Mesenchymal stem cell (in vitro differentiated cells and primary cell): Measurements from ENCODE around the gene ASB14.

Experiments used
- DNase-seq: peaks from one replicate; pipeline ENCODE4 v3.0.0-alpha.2; 2013
- H2AFZ ChIP-seq: one replicate; pipeline ENCODE4 v1.6.1; 2013; ENCODE audit warnings: low read depth, mild to moderate bottlenecking, control low read depth, inconsistent platforms, low read length, moderate library complexity
- H2AK5ac ChIP-seq: 2 replicates; pipeline ENCODE4 v1.6.1; 2013; ENCODE audit warnings: low read length, moderate library complexity, mild to moderate bottlenecking, inconsistent platforms; ENCODE audit not compliant: severe bottlenecking
- H2BK120ac ChIP-seq: one replicate; pipeline ENCODE4 v1.6.1; 2013; ENCODE audit warnings: low read depth, mild to moderate bottlenecking, inconsistent platforms, low read length, moderate library complexity
- H2BK12ac ChIP-seq, 2 experiments: one replicate each; pipeline ENCODE4 v1.6.1; 2013; ENCODE audit warnings: inconsistent platforms in 2 of 2, low read length in 2 of 2, mild to moderate bottlenecking in 2 of 2, moderate library complexity in 2 of 2, control low read depth in 1 of 2
- H2BK15ac ChIP-seq: one replicate; pipeline ENCODE4 v1.6.1; 2013; ENCODE audit warnings: mild to moderate bottlenecking, low read depth, inconsistent platforms; ENCODE audit not compliant: poor library complexity, severe bottlenecking
- H2BK5ac ChIP-seq: 2 replicates; pipeline ENCODE4 v1.6.1; 2013; ENCODE audit warnings: low read depth, mild to moderate bottlenecking, low read length, control low read depth, inconsistent platforms; ENCODE audit not compliant: poor library complexity, severe bottlenecking
- H3K14ac ChIP-seq, 2 experiments: one replicate each; pipeline ENCODE4 v1.6.1; 2013; ENCODE audit warnings: inconsistent platforms in 2 of 2, low read length in 2 of 2, control low read depth in 1 of 2, mild to moderate bottlenecking in 1 of 2, moderate library complexity in 1 of 2
- H3K18ac ChIP-seq, 2 experiments: one replicate each; pipeline ENCODE4 v1.6.1; 2013; ENCODE audit warnings: inconsistent platforms in 2 of 2, low read length in 2 of 2, control low read depth in 1 of 2, low read depth in 1 of 2, mild to moderate bottlenecking in 1 of 2
- H3K23ac ChIP-seq, 2 experiments: one replicate each; pipeline ENCODE4 v1.6.1; 2013; ENCODE audit warnings: inconsistent platforms in 2 of 2, low read length in 2 of 2, mild to moderate bottlenecking in 2 of 2, moderate library complexity in 2 of 2, control low read depth in 1 of 2
- H3K27ac ChIP-seq: 2 replicates; pipeline ENCODE4 v1.5.1; 2013; ENCODE audit warnings: mild to moderate bottlenecking, moderate library complexity, low read length, control low read depth, inconsistent platforms; ENCODE audit not compliant: poor library complexity, severe bottlenecking
- H3K27me3 ChIP-seq, 2 experiments: 2 replicates each; pipeline versions ENCODE4 v1.6.1 to v1.7.0; 2013; ENCODE audit warnings: low read length in 2 of 2, mild to moderate bottlenecking in 2 of 2, moderate library complexity in 2 of 2, control low read depth in 1 of 2, inconsistent platforms in 1 of 2; ENCODE audit not compliant: control insufficient read depth in 1 of 2, insufficient read depth in 1 of 2
- H3K36me3 ChIP-seq, 2 experiments: 2 replicates each; pipeline versions ENCODE4 v1.6.1 to v1.7.0; 2013; ENCODE audit warnings: low read length in 2 of 2, control low read depth in 1 of 2, inconsistent platforms in 1 of 2, low read depth in 1 of 2, mild to moderate bottlenecking in 1 of 2; ENCODE audit not compliant: insufficient read depth in 2 of 2, control insufficient read depth in 1 of 2
- H3K4ac ChIP-seq, 2 experiments: one replicate each; pipeline ENCODE4 v1.6.1; 2013; ENCODE audit warnings: inconsistent platforms in 2 of 2, low read length in 2 of 2, mild to moderate bottlenecking in 2 of 2, moderate library complexity in 2 of 2, control low read depth in 1 of 2, low read depth in 1 of 2
- H3K4me1 ChIP-seq: 2 replicates; pipeline ENCODE4 v1.6.1; 2013; ENCODE audit warnings: low read depth, low read length, control low read depth; ENCODE audit not compliant: control insufficient read depth, insufficient read depth
- H3K4me2 ChIP-seq: 2 replicates; pipeline ENCODE4 v1.6.1; 2013; ENCODE audit warnings: low read length, mild to moderate bottlenecking, inconsistent platforms; ENCODE audit not compliant: poor library complexity, severe bottlenecking
- H3K4me3 ChIP-seq, 2 experiments: 2 replicates each; pipeline versions ENCODE4 v1.5.1 to v1.7.0; 2013; ENCODE audit warnings: low read length in 2 of 2, mild to moderate bottlenecking in 2 of 2, control low read depth in 1 of 2, low read depth in 1 of 2; ENCODE audit not compliant: insufficient read depth in 1 of 2
- H3K79me1 ChIP-seq: replicated peaks from 2 replicates; pipeline ENCODE4 v1.6.1; 2013; ENCODE audit warnings: mild to moderate bottlenecking, control low read depth, low read length, inconsistent platforms; ENCODE audit not compliant: poor library complexity, severe bottlenecking
- H3K9ac ChIP-seq: 2 replicates; pipeline ENCODE4 v1.7.0; 2013; ENCODE audit warnings: mild to moderate bottlenecking, low read length, moderate library complexity
- H3K9me3 ChIP-seq: 2 replicates; pipeline ENCODE4 v1.7.0; 2013; ENCODE audit warnings: mild to moderate bottlenecking, low read length; ENCODE audit not compliant: control insufficient read depth
- H4K8ac ChIP-seq: one replicate; pipeline ENCODE4 v1.6.1; 2013; ENCODE audit warnings: inconsistent platforms, mild to moderate bottlenecking, low read length, moderate library complexity
- H4K91ac ChIP-seq: one replicate; pipeline ENCODE4 v1.6.1; 2013; ENCODE audit warnings: mild to moderate bottlenecking, low read length, inconsistent platforms
- WGBS: methylation state at CpG from one replicate; pipeline ENCODE4 v1.1.7; 2013; ENCODE audit warnings: mixed read lengths; 5-methylcytosine and 5-hydroxymethylcytosine counted together

ASB14 gene

DNA sequence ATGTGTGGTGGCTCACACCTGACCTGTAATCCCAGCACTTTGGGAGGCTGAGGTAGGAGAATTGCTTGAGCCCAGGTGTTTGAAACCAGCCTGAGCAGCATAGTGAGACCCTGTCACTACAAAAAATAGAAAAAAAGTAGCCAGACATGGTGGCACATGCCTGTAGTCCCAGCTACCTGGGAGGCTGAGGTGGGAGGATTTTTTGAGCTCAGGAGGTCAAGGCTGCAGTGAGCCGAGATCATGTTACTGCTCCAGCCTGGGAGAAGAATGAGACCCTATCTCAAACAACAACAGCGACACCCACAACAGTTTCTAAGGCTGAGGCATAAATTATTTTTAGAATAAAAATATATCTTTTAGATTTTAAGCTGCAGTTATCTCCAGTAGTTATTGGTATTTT is 58.7 kb downstream of the ASB14 start:
- Histone ChIP-seq H3K4ac (no peak overlapping the region), H2AFZ (no peak overlapping the region), H2BK12ac (no peak overlapping the region), H2AK5ac (no peak overlapping the region), H2BK15ac (no peak overlapping the region), H3K9ac (no peak overlapping the region), H3K27ac (no peak overlapping the region), H2BK5ac (no peak overlapping the region), H3K4me2 (no peak overlapping the region), H3K4me3 (no peak overlapping the region), H2BK120ac (no peak overlapping the region), H3K79me1 (peaks cover 13% of the 10 kb centered on the region), H3K14ac (no peak overlapping the region), H3K36me3 (peaks cover 0 to 18% of the 10 kb centered on the region in 2 experiments), H3K18ac (no peak overlapping the region), H4K8ac (no peak overlapping the region), H3K4me1 (peaks cover 4% of the 10 kb centered on the region), H3K23ac (no peak overlapping the region), H4K91ac (no peak overlapping the region), H3K27me3 (no peaks in the 10 kb centered on the region), H3K9me3 (no peaks in the 10 kb centered on the region)
- DNase-seq, result no peak
- no CpG with 5 or more reads among the region's 2 CpGs for WGBS

- no peaks in the 10 kb centered on the region for H3K9me3 ChIP-seq
- no peak overlapping the region for H3K4ac ChIP-seq
- H3K23ac ChIP-seq, result no peak overlapping the region
- H2BK5ac ChIP-seq, result no peak overlapping the region
- H4K8ac ChIP-seq, result no peak overlapping the region
- H3K9ac ChIP-seq, result peak overlapping the region; percentile 15
- WGBS, result 100% methylated on average over 1 of the region's 2 CpGs
- no peak overlapping the region for H2BK120ac ChIP-seq
- no peak overlapping the region for H2BK15ac ChIP-seq
- peaks cover 4% of the 10 kb centered on the region for H3K4me1 ChIP-seq
- no peak overlapping the region for H3K4me3 ChIP-seq
- no peak overlapping the region for H2BK12ac ChIP-seq
- H3K27me3 ChIP-seq, result no peaks in the 10 kb centered on the region
- H3K14ac ChIP-seq, result no peak overlapping the region
- no peak for DNase-seq
- no peak overlapping the region for H3K27ac ChIP-seq
- no peaks in the 10 kb centered on the region for H3K36me3 ChIP-seq
- peaks cover 12% of the 10 kb centered on the region for H3K79me1 ChIP-seq
- H2AK5ac ChIP-seq, result no peak overlapping the region
- H4K91ac ChIP-seq, result no peak overlapping the region
- H3K18ac ChIP-seq, result no peak overlapping the region
- H3K4me2 ChIP-seq, result no peak overlapping the region
- H2AFZ ChIP-seq, result no peak overlapping the region
Measured at GRCh38 chr3:57230006-57230405, 62.5 kb downstream of the ASB14 start.

GRCh38 chr3:57227930-57228751 is 64.3 kb downstream of the ASB14 start:
- H3K18ac ChIP-seq, result peak overlapping the region; percentile 93 to 98
- no peaks in the 10 kb centered on the region for H3K9me3 ChIP-seq
- peak overlapping the region; percentile 89 for H2BK15ac ChIP-seq
- peak overlapping the region in 1 of 2 experiments; percentile 85 for H3K14ac ChIP-seq
- peak overlapping the region; percentile 75 for H4K91ac ChIP-seq
- H3K4me2 ChIP-seq, result peak overlapping the region; percentile 88
- peak overlapping the region; percentile 79 for H2BK120ac ChIP-seq
- H3K9ac ChIP-seq, result peak overlapping the region; percentile 93
- under 1% methylated on average over 60 of the region's 70 CpGs for WGBS
- peak overlapping the region; percentile 94 for H2AFZ ChIP-seq
- peak overlapping the region in 1 of 2 experiments; percentile 29 for H2BK12ac ChIP-seq
- peak; percentile 78 for DNase-seq
- peak overlapping the region; percentile 87 for H4K8ac ChIP-seq
- H3K4ac ChIP-seq, result peak overlapping the region; percentile 81 to 91
- H3K27me3 ChIP-seq, result no peaks in the 10 kb centered on the region
- H3K4me3 ChIP-seq, result peak overlapping the region; percentile 98 to 99
- peak overlapping the region; percentile 35 for H2BK5ac ChIP-seq
- no peak overlapping the region for H2AK5ac ChIP-seq
- peaks cover 4% of the 10 kb centered on the region for H3K4me1 ChIP-seq
- peaks cover 8% of the 10 kb centered on the region for H3K79me1 ChIP-seq
- no peaks in the 10 kb centered on the region for H3K36me3 ChIP-seq
- H3K27ac ChIP-seq, result peak overlapping the region; percentile 53
- peak overlapping the region; percentile 60 to 93 for H3K23ac ChIP-seq

DNA sequence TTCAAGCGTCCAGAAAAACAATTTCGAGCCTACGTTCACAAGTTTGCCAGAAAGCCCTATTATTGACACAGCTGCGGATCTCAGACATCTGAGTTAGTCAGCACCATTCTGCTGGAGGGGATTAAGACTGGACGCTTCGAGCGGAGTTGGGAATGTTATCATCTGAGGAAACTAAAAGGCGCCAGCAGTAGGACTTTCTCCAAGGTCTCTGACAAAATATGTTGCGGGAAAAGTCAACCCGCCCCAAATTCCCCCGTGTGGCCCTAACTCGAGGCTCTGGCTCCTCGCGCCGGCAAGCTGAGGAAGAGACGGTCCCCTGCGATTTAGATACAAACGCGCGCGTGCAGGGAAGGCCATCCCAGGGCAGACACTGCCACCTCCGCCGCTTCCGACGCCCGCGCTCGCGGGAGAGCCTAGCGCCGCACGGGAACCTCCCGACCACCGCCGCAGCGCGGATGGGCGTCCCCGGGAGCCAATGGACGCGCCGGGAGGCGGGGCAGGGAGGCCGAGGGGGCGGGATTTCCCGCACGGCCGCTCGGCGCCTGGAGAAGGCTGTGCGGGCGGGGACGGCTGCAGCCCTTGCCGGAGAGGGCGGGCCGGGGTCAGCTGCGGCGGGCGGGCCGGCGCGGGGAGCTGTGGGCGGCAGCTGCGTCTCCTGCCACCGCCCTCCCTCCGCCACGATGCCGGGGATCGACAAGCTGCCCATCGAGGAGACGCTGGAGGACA is 65.1 kb downstream of the ASB14 start, which contains the start of gene APPL1:
Gene APPL1 (plus strand): TSS at position 526 of the 726 bp plus-strand sequence. CDS start 155 bp downstream, at position 681.
- Histone ChIP-seq H3K4ac (peak within 1 kb of the TSS; percentile 81 to 91), H2BK5ac (peak within 1 kb of the TSS; percentile 85), H3K18ac (peak within 1 kb of the TSS; percentile 93 to 98), H3K79me1 (peaks cover 8% of the 10 kb centered on the region), H2AFZ (peak within 1 kb of the TSS; percentile 94), H2AK5ac (no peak within 1 kb of the TSS), H3K27me3 (no peaks in the 10 kb centered on the region), H3K23ac (peak within 1 kb of the TSS; percentile 60 to 93), H4K8ac (peak within 1 kb of the TSS; percentile 97), H2BK12ac (peak within 1 kb of the TSS in 1 of 2 experiments; percentile 67), H3K4me1 (peaks cover 4% of the 10 kb centered on the region), H3K36me3 (no peaks in the 10 kb centered on the region), H2BK120ac (peak within 1 kb of the TSS; percentile 79), H3K4me2 (peak within 1 kb of the TSS; percentile 88), H2BK15ac (peak within 1 kb of the TSS; percentile 89), H3K9me3 (no peaks in the 10 kb centered on the region), H3K9ac (peak within 1 kb of the TSS; percentile 93), H3K27ac (peak within 1 kb of the TSS; percentile 94), H3K4me3 (peak within 1 kb of the TSS; percentile 98 to 99), H3K14ac (peak within 1 kb of the TSS in 1 of 2 experiments; percentile 85), H4K91ac (peak within 1 kb of the TSS; percentile 90)
- peak; percentile 91 for DNase-seq
- WGBS, result under 1% methylated on average over 50 of the region's 71 CpGs
